K562 (cell line): ENCODE data around the gene FIGNL1. TPM values are rescaled to one million over a fixed set of nuclear protein-coding genes. Genes with fewer than 3 reads are reported as not detected.

Source experiments
- ARID2 ChIP-seq: fragments of 450-650 bp; IDR thresholded peaks from 2 replicates; pipeline ENCODE4 v1.6.1; 2017; ENCODE audit warnings: antibody characterized with exemption, mild to moderate bottlenecking
- CEBPG ChIP-seq, 3 experiments: fragments of 200-800 bp in 1 of 3; sonication (Bioruptor generic) in 1 of 3; sonication (generic) in 1 of 3; formaldehyde crosslinking in 1 of 3; IDR thresholded peaks in 2 of 3; conservative IDR thresholded peaks in 1 of 3; 2 replicates each; pipeline versions ENCODE4 v1.6.1 to v1.8.0; 2016 to 2022; ENCODE audit warnings: missing compliant biosample characterization in 2 of 3, missing genetic modification characterization in 2 of 3, mild to moderate bottlenecking in 1 of 3, missing genetic modification reagents in 1 of 3
- CREB3L1 ChIP-seq: fragments of 450-650 bp; IDR thresholded peaks from 2 replicates; pipeline ENCODE4 v1.6.1; 2014; ENCODE audit warnings: low read depth, mild to moderate bottlenecking, moderate library complexity, borderline replicate concordance
- KDM1A ChIP-seq, 2 experiments: fragments of 450-650 bp; IDR thresholded peaks; 2 replicates each; pipeline ENCODE4 v1.6.1; 2016; ENCODE audit warnings: mild to moderate bottlenecking in 2 of 2
- MAX ChIP-seq: sonication (generic); formaldehyde crosslinking; IDR thresholded peaks from 2 replicates; pipeline ENCODE4 v1.9.0; 2022; ENCODE audit warnings: mild to moderate bottlenecking, missing genetic modification reagents
- MCM3 ChIP-seq: fragments of 450-650 bp; IDR thresholded peaks from 2 replicates; pipeline ENCODE4 v1.6.1; 2016
- NONO ChIP-seq, 2 experiments: fragments of 200-400 bp in 1 of 2; fragments of 450-650 bp in 1 of 2; formaldehyde crosslinking in 1 of 2; IDR thresholded peaks; 2 replicates each; pipeline ENCODE4 v1.6.1; 2017; ENCODE audit warnings: low read depth in 2 of 2, mild to moderate bottlenecking in 2 of 2, moderate library complexity in 2 of 2, low read length in 1 of 2
- RFX7 ChIP-seq: fragments of 250-450 bp; sonication (Bioruptor Pico); IDR thresholded peaks from 2 replicates; pipeline ENCODE4 v1.5.1; 2021; ENCODE audit warnings: mild to moderate bottlenecking
- STAT5A ChIP-seq: IDR thresholded peaks from 2 replicates; pipeline ENCODE4 v1.6.1; 2012; ENCODE audit warnings: low read length, inconsistent platforms, borderline replicate concordance
- ZBTB26 ChIP-seq: fragments of 450-650 bp; formaldehyde crosslinking; IDR thresholded peaks from 2 replicates; pipeline ENCODE4 v1.4.0; 2022; ENCODE audit warnings: missing genetic modification characterization
- ZBTB40 ChIP-seq, 2 experiments: fragments of 450-650 bp in 1 of 2; sonication (generic) in 1 of 2; formaldehyde crosslinking in 1 of 2; IDR thresholded peaks; 2 replicates each; pipeline versions ENCODE4 v1.7.1 to v1.9.0; 2016 to 2022; ENCODE audit warnings: inconsistent platforms in 1 of 2, mild to moderate bottlenecking in 1 of 2, missing genetic modification reagents in 1 of 2
- ZKSCAN3 ChIP-seq: fragments of 250-450 bp; sonication (Bioruptor Pico); IDR thresholded peaks from 2 replicates; pipeline ENCODE4 v1.4.0; 2020
- ZNF41 ChIP-seq: fragments of 250-450 bp; sonication (Bioruptor Pico); conservative IDR thresholded peaks from 2 replicates; pipeline ENCODE4 v1.4.0; 2020; ENCODE audit warnings: mild to moderate bottlenecking
- ZNF830 ChIP-seq: fragments of 250-450 bp; sonication (Bioruptor Pico); IDR thresholded peaks from 2 replicates; pipeline ENCODE4 v1.5.0; 2021; ENCODE audit warnings: mild to moderate bottlenecking
- polyA plus RNA-seq, 8 experiments: library from polyadenylated mRNA; depleted of rRNA in 4 of 8; stranded (reverse) in 5 of 8; unstranded in 3 of 8; fragments of >200 nt; fragmentation: Nextera tagmentation in 2 of 8; fragmentation: Illumina TruSeq in 1 of 8; extraction: Ambion mirVana in 2 of 8; extraction: Trizol in 1 of 8; gene quantifications; 2 replicates each; pipeline versions ENCODE4 v1.2.1 to v1.2.3, GENCODE V29; 2011 to 2014; ENCODE audit warnings: inconsistent platforms in 1 of 8, missing spikeins in 1 of 8
- total RNA-seq, 7 experiments: library from RNA; depleted of rRNA in 6 of 7; stranded (reverse); fragments of >200 nt in 6 of 7; fragmentation: Illumina TruSeq in 2 of 7; extraction: Trizol in 2 of 7; gene quantifications; 2 replicates each; pipeline versions ENCODE4 v1.2.1 to v1.2.3, GENCODE V29; 2011 to 2021; ENCODE audit warnings: low replicate concordance in 1 of 7

Gene FIGNL1
- total and polyA plus RNA-seq, 9 of the 15 experiments (the other 6 are each of a cell fraction or from before 2014, with no cell fraction given), result 15.5 to 48.3 (median 27.6) TPM

GRCh38 chr7:50497068-50497642, 47.0 kb upstream of the FIGNL1 start (continued):
- TF ChIP-seq MAX, result no peak
- no peak for TF ChIP-seq CREB3L1
- TF ChIP-seq MCM3, result no peak
- no peak for TF ChIP-seq RFX7 (CRISPR knock-in tag)
- TF ChIP-seq ZBTB40 (IDR thresholded peaks at IDR 0.05), result 0 out of 2 replicates have a peak, but pooled peaks have one; percentile 3
- no peak for TF ChIP-seq ZBTB40 (CRISPR knock-in tag; IDR thresholded peaks at IDR 0.05)
- 0 out of 2 replicates have a peak, but pooled peaks have one; percentile 46 for TF ChIP-seq ZNF41 (CRISPR knock-in tag)
- TF ChIP-seq CEBPG (CRISPR knock-in tag; IDR thresholded peaks at IDR 0.05), result no peak
- peak; percentile 30 to 76; a peak in 3 of 4 replicates for TF ChIP-seq CEBPG (tag; conservative IDR thresholded peaks at IDR 0.05 in 1 of 2, IDR thresholded peaks at IDR 0.05 in 1 of 2)
- no peak for TF ChIP-seq ARID2
- TF ChIP-seq STAT5A, result peak; percentile 88
- no peak for TF ChIP-seq ZBTB26 (CRISPR knock-in tag)
- TF ChIP-seq ZNF830 (CRISPR knock-in tag), result no peak
- TF ChIP-seq ZKSCAN3 (CRISPR knock-in tag), result no peak
- TF ChIP-seq NONO (IDR thresholded peaks at IDR 0.05; ENCODE audit: low read depth in 2 of 2, low read length in 1 of 2), result peak in 1 of 2 experiments; percentile 83; a peak in 1 of 4 replicates
- TF ChIP-seq KDM1A (IDR thresholded peaks at IDR 0.05), result peak; percentile 94 to 95
